Suppressor macrophage treated with lipopolysaccharide for 4 hours (primary cell): Measurements from ENCODE around the gene OAS2.
"Not testable (repeated sequence)": the region's sequence is repeated elsewhere in the genome, so short reads cannot be mapped to it uniquely, and the experiment has no call there.

Source experiments
- DNase-seq: peaks from one replicate; pipeline ENCODE4 v3.0.0-alpha.2; 2020

The OAS2 gene

GRCh38 chr12:112950701-112951100 is 27.6 kb upstream of the OAS2 start:
- no peak for DNase-seq

DNA sequence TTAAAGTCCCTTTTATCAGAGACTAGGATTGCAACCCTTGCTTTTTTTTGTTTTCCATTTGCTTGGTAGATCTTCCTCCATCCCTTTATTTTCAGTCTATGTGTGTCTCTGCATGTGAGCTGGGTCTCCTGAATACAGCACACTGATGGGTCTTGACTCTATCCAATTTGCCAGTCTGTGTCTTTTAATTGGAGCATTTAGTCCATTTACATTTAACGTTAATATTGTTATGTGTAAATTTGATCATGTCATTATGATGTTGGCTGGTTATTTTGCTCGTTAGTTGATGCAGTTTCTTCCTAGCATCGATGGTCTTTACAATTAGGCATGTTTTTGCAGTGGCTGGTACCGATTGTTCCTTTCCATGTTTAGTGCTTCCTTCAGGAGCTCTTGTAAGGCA is 21.2 kb upstream of the OAS2 start:
- not testable (repeated sequence) for DNase-seq

DNA sequence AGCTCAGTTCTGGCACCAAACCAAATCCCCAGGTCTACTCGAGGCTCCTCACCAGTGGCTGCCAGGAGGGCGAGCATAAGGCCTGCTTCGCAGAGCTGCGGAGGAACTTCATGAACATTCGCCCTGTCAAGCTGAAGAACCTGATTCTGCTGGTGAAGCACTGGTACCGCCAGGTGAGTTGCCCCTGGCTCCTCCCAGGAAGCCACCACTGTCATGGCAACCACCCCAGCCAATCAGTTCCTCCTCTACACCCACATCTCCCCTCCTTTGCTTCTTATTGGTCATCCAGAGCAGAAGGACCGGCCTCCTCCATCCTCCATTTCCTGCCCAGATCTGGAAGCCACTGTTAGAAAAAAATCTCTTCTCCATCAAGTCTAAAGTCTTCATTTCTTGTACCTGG is 17.2 kb upstream of the OAS2 start:
- DNase-seq, result no peak

GRCh38 chr12:112961536-112961935 is 16.8 kb upstream of the OAS2 start:
- DNase-seq, result no peak

DNA sequence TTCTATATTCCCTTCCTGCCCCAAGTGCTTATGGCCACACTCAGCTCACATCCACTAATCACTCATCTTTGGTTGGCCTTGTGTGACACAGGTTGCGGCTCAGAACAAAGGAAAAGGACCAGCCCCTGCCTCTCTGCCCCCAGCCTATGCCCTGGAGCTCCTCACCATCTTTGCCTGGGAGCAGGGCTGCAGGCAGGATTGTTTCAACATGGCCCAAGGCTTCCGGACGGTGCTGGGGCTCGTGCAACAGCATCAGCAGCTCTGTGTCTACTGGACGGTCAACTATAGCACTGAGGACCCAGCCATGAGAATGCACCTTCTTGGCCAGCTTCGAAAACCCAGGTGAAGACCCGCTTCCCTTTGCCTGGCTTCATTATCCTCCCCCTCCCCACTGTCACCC is 15.8 kb upstream of the OAS2 start:
- DNase-seq, result no peak

DNA sequence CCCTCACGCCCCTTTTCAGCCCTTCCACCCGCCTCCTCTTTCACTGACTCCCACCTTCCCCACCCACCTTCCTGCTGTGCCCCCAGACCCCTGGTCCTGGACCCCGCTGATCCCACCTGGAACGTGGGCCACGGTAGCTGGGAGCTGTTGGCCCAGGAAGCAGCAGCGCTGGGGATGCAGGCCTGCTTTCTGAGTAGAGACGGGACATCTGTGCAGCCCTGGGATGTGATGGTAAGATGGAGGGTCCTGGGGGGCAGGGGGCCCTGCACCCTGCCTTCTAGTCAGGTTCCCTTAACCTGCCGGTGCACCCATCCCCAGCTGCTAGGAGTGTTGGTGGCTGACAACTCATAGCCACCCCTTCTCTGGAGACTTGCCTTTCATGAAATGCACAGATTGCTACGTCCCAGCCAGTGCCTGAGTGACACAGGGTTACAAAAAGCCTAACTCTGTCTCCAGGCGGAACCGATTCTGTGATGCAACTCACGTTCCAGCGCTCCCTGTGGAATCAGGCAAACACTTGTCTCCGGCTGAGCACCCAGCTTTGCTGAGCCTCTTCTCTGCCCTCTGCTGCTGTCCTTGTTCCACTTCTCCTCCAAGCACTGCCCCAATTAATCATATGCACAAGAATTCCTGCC is 15.0 kb upstream of the OAS2 start:
- no peak for DNase-seq

DNA sequence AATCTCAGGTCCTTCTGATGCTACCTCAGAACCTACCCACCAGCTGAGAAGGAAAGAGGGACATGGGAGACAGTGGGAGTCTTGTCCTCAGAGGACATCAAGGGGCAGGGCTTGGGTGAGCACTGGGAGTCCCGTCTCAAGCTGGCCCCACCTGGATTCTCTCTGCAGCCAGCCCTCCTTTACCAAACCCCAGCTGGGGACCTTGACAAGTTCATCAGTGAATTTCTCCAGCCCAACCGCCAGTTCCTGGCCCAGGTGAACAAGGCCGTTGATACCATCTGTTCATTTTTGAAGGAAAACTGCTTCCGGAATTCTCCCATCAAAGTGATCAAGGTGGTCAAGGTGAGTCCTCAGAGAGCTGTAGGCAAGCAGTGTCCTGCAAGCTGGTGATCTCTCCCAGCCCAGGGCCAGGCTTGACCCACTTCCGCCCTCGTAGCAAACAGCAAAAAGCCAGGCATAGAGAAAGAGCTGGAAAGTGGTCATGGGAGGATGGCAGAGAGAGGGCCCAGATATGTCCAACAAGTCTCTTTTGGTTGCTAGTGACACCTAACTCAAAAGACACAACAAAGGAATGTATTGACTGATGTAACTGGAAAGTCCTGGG is 14.2 kb upstream of the OAS2 start:
- no peak for DNase-seq

DNA sequence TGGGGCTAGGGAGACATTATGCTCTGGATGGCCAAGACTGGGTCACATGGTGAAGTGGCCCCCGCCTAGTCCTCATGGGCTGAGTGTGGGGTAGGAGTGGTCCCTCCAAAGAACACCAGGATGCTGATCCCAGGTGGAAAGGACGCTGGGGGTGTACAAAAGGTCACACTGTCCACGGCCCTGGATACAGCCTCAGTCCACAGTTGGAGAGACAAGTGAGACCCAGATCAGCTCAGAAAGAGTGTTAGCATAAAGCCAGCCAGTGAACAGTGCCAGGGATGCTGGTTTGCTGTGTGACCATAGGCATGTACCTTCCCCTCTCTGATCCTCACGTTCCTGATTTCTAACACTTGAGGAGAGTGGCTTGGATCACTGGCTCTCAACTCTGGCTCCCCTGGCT is 13.4 kb upstream of the OAS2 start:
- no peak for DNase-seq

GRCh38 chr12:112965643-112966042 is 12.7 kb upstream of the OAS2 start:
- no peak for DNase-seq

- no peak for DNase-seq
These were observed 11.0 kb upstream of the OAS2 start for GRCh38 chr12:112967306-112967705.

DNA sequence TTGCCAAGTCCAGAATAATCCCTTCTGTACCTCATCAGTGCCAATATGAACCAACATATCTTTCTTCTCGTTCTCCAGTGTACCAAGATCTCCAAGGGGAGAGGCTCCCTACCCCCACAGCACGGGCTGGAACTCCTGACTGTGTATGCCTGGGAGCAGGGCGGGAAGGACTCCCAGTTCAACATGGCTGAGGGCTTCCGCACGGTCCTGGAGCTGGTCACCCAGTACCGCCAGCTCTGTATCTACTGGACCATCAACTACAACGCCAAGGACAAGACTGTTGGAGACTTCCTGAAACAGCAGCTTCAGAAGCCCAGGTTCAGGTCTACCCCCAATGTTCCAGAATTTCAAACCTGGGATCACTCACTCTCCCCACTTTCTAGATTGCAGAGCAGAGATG is 10.5 kb upstream of the OAS2 start:
- no peak for DNase-seq

- no peak for DNase-seq
These were observed 8.6 kb upstream of the OAS2 start for GRCh38 chr12:112969547-112970306.

GRCh38 chr12:112970391-112970790 is 7.9 kb upstream of the OAS2 start:
- DNase-seq, result no peak

DNA sequence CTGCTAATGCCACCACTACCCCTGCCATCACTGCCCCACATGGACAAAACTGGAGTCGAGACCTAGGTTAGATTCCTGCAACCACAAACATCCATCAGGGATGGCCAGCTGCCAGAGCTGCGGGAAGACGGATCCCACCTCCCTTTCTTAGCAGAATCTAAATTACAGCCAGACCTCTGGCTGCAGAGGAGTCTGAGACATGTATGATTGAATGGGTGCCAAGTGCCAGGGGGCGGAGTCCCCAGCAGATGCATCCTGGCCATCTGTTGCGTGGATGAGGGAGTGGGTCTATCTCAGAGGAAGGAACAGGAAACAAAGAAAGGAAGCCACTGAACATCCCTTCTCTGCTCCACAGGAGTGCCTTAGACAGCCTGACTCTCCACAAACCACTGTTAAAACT is 7.1 kb upstream of the OAS2 start:
- no peak for DNase-seq

- no peak for DNase-seq
These were observed 5.1 kb upstream of the OAS2 start for GRCh38 chr12:112973011-112973735.

DNA sequence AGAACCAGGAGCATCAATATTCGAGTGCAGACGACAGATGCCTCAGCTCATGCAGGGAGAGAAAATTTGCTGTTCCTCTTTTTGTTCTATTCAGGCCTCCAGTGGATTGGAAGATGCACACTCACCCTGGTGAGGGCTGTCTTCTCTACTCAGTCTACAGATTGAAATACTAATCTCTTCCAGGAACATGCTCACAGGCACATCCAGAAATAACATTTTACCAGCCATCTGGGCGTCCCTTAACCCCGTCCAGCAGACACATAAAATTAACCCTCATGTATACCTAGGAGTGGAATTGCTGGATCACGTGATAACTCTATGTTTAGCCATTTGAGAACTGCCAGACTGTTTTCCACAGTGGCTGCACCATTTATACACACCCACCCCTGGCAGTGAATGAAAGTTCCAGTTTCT is 4.5 kb upstream of the OAS2 start:
- DNase-seq, result peak; percentile 18

- no peak for DNase-seq
These were observed 3.4 kb upstream of the OAS2 start for GRCh38 chr12:112974904-112975303.

DNA sequence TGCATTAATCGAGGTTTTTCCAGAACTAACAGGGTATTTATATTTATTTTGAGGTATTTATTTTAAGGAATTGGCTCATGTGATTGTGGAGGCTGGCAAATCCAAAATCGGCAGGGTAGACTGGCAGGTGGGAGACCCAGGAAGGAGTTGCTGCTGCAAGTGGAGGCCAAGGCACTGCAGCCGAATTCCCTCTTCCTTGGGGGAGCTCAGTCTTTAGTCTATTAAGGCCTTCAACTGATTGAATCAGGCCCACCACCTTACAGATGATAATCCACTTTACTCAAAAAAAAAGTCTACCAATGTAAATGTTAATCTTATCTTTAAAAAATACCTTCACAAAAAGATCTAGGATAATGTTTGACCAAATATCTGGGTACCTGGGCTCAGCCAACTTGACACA is 1.2 kb upstream of the OAS2 start:
- DNase-seq, result no peak

DNA sequence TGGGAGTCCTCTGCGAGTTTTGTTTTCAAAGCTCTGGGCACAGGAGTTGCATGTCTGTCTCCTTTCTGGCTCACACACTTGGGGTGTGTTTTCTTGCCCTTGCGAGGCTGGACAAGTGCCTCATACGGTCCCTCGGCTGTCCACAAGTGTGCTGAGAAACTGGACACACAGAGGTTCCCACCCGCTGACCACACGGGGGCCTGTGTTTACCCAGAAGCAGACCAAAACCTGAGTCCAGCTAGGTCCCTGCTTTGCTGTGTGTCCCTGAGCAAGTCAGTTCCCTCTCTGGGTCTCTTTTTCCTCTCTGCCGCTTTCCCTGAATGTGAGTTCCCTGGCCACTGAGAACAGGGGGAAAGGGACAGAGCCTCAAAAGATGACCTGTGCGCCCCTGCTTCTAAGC is 678 bp upstream of the OAS2 start:
- peak; percentile 53 for DNase-seq

GRCh38 chr12:112979041-112979680 is 842 bp downstream of the OAS2 start:
- DNase-seq, result peak; percentile 73

DNA sequence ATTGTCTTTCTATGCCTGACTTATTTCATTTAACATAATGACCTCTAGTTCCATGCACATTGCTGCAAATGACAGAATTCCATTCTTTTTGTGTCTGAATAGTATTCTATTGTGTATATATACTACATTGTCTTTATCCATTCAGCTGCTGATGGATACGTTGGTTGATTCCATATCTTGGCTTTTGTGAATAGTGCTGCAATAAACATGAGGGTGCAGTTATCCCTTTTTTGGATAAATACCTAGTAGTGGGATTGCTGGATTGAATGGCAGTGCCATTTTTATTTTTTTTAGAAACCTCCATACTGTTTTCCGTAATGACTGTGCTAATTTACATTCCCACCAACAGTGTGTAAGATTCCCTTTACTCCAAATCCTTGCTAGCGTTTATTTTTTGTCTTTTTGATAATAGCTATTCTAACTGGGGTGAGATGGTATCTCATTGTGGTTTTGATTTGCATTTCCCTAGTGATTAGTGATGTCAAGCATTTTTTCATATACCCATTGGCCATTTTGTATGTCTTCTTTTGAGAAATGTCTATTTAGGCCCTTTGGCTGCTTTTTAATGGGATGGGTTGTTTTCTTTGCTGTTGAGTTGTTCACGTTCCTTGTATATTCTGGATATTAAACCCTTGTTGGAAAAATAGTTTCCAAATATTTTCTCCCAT is 2.3 kb downstream of the OAS2 start:
- DNase-seq, result no peak

- no peak for DNase-seq
These were observed 7.4 kb downstream of the OAS2 start for GRCh38 chr12:112985642-112986290.
